ENCODE measurements around the gene BCAN.

GRCh38 chr1:156656806-156657740 lies 15.2 kb downstream of the BCAN start:
- TF ChIP-seq, protein P1, sequence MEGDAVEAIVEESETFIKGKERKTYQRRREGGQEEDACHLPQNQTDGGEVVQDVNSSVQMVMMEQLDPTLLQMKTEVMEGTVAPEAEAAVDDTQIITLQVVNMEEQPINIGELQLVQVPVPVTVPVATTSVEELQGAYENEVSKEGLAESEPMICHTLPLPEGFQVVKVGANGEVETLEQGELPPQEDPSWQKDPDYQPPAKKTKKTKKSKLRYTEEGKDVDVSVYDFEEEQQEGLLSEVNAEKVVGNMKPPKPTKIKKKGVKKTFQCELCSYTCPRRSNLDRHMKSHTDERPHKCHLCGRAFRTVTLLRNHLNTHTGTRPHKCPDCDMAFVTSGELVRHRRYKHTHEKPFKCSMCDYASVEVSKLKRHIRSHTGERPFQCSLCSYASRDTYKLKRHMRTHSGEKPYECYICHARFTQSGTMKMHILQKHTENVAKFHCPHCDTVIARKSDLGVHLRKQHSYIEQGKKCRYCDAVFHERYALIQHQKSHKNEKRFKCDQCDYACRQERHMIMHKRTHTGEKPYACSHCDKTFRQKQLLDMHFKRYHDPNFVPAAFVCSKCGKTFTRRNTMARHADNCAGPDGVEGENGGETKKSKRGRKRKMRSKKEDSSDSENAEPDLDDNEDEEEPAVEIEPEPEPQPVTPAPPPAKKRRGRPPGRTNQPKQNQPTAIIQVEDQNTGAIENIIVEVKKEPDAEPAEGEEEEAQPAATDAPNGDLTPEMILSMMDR (IDR thresholded peaks at IDR 0.05): peak; percentile 87 to 91 (median 88)
- TF ChIP-seq POLR2AphosphoS5 (IDR thresholded peaks at IDR 0.05; ENCODE audit: insufficient read depth in 1 of 2, low read depth in 1 of 2) (peak; percentile 22 to 31), POLR2A (IDR thresholded peaks at IDR 0.05) (no peak)
